ENCODE results near the gene LACTB.
A peak's percentile ranks its signal among the peaks of the same experiment; 100 is the strongest.

The LACTB gene

GRCh38 chr15:63185206-63185605, 63.5 kb downstream of the LACTB start:
- TF ChIP-seq, protein P1, sequence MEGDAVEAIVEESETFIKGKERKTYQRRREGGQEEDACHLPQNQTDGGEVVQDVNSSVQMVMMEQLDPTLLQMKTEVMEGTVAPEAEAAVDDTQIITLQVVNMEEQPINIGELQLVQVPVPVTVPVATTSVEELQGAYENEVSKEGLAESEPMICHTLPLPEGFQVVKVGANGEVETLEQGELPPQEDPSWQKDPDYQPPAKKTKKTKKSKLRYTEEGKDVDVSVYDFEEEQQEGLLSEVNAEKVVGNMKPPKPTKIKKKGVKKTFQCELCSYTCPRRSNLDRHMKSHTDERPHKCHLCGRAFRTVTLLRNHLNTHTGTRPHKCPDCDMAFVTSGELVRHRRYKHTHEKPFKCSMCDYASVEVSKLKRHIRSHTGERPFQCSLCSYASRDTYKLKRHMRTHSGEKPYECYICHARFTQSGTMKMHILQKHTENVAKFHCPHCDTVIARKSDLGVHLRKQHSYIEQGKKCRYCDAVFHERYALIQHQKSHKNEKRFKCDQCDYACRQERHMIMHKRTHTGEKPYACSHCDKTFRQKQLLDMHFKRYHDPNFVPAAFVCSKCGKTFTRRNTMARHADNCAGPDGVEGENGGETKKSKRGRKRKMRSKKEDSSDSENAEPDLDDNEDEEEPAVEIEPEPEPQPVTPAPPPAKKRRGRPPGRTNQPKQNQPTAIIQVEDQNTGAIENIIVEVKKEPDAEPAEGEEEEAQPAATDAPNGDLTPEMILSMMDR (IDR thresholded peaks at IDR 0.05; ENCODE audit: control extremely low read depth, extremely low read depth, low read depth, missing control alignments), result no peak
- no peak for DNase-seq (ENCODE audit: extremely low spot score)
- ChIA-PET CTCF (interaction anchor here (0.9 to 2.2 kb wide), 4 partner anchors 9 to 137 kb away, joined by 3 to 8 read pairs (median 3); no protein-coding TSS in a partner anchor), POLR2A (no interaction called here)

DNA sequence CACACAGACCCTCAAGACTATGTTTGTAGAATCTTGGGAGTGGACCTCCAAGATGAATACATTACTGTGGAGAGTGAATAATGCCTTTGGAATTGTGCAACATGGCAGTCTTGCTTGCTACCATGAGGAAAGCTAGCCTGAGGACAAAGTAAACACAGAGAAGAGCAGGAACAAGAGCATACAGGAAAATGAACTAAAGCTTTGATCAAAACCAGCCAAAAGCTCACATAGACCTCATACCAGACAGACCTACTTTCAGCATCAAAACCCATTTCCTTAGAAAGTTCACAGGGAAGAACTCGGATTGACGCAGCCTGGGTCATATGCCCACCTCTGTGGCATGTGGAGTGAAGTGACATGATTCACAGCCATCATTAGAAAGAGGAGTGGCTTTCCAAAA, 64.4 kb downstream of the LACTB start:
- TF ChIP-seq, protein P1 (IDR thresholded peaks at IDR 0.05; ENCODE audit: control extremely low read depth, extremely low read depth, low read depth, missing control alignments), result no peak
- CTCF ChIA-PET, result interaction anchor here (1.0 to 2.2 kb wide), 4 partner anchors 10 to 138 kb away, joined by 3 to 8 read pairs (median 3); no protein-coding TSS in a partner anchor
- POLR2A ChIA-PET, result no interaction called here
- DNase-seq (ENCODE audit: extremely low spot score), result no peak

- DNase-seq (ENCODE audit: extremely low spot score), result no peak
- CTCF ChIA-PET, result interaction anchor here (0.9 to 1.1 kb wide), 2 partner anchors 10 to 14 kb away, joined by 3 to 5 read pairs; no protein-coding TSS in a partner anchor
- POLR2A ChIA-PET, result no interaction called here
- TF ChIP-seq, protein P1 (IDR thresholded peaks at IDR 0.05; ENCODE audit: control extremely low read depth, extremely low read depth, low read depth, missing control alignments), result no peak
Observed at GRCh38 chr15:63187589-63188226, 66.0 kb downstream of the LACTB start.

- CTCF ChIA-PET, result interaction anchor here (0.9 kb wide), 1 partner anchor 15 kb away, joined by 5 read pairs; no protein-coding TSS in a partner anchor
- TF ChIP-seq, protein P1 (IDR thresholded peaks at IDR 0.05; ENCODE audit: control extremely low read depth, extremely low read depth, low read depth, missing control alignments), result no peak
- DNase-seq (ENCODE audit: extremely low spot score), result no peak
- POLR2A ChIA-PET, result no interaction called here
Observed at GRCh38 chr15:63188247-63188925, 66.7 kb downstream of the LACTB start.

DNA sequence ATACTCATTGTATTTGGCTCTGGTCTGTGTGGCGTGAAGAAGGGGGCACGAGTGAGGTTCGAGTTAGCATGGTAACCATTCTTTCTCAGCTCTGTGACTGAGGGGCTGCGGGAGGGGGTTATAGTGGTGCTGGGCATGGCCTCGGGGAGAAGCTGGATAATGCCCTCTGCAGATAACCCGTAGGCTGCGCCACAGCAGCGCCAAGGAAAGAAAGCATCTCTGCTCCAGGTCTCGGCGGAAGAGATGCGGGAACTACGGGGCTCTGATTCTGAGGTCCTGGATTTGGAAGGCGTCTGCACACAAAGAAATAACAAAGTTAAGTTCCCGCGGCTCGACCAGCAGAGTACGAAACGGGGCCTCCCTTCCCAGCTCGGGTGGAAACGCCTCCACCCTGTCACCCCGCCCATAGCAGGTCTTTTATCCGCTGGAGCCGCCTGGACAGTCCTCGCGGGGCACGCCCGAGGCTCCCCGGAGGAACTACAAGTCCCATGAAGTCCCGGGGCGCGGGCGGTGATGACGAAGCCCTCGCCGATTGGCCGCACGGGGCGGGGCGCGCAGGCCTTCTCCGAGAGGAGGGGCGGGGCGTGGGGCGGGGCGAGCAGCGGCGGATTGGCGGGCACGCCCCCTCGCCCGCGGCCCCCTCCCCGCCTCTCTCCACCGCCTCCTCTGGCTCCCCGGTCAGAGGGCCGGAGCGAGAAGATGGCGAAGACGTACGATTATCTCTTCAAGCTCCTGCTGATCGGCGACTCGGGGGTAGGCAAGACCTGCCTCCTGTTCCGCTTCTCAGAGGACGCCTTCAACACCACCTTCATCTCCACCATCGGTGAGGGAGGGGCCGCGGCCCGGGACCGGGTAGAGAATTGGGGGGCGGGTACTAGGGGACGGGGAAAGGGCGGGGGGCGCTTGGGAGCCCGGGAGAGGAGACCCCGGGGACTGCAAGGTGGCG, 67.5 kb downstream of the LACTB start, which contains the start of gene RAB8B:
TSS of gene RAB8B (plus strand) at position 681 of the 946 bp plus-strand sequence. CDS start at position 700, 19 bp downstream.
- POLR2A ChIA-PET, result interaction anchor here (0.6 kb wide), 1 partner anchor 195 kb away, joined by 7 read pairs; no protein-coding TSS in a partner anchor
- peak; percentile 94 for DNase-seq (ENCODE audit: extremely low spot score)
- CTCF ChIA-PET, result interaction anchor here (0.8 kb wide), 1 partner anchor 9 kb away, joined by 3 read pairs; no protein-coding TSS in a partner anchor
- TF ChIP-seq, protein P1 (IDR thresholded peaks at IDR 0.05; ENCODE audit: control extremely low read depth, extremely low read depth, low read depth, missing control alignments), result no peak
